GM10847 (cell line): Measurements from ENCODE around the gene CCL17.

Experiments used
- POLR2A ChIP-seq: IDR thresholded peaks from 2 replicates; pipeline ENCODE4 v1.6.1; 2011; ENCODE audit not compliant: insufficient read length; ENCODE audit errors: extremely low read depth

Gene CCL17

DNA sequence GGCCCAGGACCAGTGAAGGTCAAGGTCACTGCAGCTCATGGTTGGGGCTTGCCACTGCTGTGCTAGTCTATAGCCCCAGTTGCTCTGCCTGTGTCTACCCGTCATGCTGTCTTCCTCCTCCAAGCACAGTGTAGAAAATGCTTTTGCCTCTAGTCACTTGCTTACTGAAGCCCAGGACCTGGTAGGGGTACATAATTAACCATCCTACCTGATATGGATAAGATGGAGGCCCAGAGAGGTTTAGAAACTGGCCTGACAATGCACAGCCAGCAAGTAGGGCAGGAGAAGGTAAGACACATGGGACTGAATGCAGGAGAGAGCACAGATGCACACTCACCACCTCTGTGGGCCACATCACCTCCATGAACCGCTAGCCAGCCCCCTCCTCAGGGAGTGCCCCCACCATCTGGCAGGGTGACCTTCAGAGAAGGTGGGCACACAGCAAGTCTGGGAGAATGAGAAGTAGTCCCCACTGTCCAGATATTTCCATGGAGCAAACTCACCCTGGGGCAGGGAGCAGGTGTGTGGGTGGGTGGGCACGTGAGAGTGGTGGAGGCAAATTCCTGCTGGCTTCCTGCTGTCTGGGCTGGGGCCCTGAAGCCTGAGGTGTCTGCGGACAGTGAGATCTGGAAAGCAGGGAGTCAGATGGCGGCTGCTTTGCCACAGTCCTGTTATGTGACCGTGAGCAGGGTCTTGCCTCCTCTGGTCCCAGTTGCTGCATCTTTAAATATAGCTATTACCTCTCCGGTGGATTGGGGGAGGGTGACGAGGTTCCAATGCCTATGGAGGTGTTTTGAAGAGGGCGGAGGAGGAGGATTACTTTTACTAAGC is 31.2 kb upstream of the CCL17 start:
- no peak for TF ChIP-seq POLR2A

DNA sequence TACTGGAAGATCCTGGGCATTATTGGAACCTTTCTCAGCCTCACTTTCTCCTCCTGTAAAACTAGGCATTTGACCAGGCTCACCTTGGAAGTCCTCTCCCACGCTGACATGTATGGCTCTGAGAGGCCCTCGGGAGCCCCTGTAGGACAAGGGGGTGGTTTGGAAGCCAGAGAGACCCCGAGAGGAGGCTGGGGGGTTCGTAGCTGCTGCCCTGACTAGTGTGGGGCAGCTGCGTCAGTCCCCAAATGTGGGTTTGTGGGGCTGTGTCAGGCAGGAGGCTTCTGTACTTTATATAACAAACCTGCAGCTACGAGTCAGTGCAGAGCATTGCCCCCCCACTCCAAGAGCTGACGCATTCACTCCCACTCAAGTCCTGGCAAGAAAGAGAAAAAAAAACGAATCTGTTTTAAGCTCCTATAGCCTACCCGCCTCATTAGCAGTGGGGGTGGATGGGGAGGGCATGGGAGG is 30.5 kb upstream of the CCL17 start:
- no peak for TF ChIP-seq POLR2A

DNA sequence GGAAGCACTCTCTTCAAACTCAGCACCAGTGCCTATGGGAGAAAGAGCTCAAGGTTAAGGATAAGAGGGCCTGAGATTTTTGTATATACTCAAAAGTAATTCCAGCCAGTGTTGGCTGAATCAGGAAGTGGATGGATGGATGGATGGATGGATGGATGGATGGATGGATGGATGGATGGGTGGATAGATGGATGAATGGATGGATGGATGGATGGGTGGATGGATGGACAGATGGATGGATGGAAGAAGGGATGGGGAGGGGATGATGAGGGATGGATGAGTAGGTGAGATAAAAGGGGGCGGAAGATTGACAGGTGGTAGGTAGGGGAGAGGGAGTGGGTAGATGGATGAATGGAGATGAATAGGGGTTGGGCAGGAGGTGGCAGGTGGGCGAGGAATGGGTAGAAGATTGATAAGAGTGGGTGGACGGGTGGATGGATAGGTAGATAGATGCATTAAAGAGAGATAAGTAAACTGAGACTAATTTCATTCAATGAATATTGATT is 28.2 kb upstream of the CCL17 start:
- no peak for TF ChIP-seq POLR2A

DNA sequence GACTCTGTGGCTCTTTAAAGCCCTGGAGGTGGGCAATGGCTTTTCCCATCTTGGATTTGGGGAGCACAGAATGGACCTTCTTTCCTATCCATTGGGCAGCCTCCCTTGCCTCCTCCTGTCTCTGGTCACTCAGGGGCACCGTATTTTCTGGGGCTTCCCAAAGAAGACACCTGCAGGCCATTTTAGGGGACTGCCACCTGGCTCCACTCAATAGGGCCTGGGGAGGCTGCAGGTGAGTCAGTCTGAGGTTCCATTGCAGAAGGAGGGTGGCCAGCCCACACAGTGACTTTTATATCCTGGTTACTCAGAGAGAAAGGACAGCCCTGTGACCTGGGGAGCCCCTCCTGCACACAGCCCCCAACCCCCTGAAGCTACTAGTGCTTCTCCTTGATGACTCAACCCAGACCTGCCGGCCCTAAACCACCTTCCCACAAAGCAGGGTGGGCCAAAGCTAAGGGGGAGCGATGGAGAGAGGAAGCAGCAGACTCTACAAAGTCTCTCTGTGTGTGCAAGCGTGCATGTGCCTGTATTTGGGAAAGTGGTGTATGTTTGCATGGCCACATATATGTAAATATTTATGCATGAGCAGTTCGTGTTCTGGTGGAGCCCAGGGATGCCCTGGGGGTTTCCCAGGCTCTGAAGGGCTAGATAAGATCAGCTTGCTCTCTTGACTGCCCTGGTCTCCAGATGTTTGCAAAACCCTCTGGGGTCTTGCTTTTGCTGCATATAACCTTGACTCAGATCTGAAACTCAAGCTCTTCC is 27.3 kb upstream of the CCL17 start:
- TF ChIP-seq POLR2A = no peak

DNA sequence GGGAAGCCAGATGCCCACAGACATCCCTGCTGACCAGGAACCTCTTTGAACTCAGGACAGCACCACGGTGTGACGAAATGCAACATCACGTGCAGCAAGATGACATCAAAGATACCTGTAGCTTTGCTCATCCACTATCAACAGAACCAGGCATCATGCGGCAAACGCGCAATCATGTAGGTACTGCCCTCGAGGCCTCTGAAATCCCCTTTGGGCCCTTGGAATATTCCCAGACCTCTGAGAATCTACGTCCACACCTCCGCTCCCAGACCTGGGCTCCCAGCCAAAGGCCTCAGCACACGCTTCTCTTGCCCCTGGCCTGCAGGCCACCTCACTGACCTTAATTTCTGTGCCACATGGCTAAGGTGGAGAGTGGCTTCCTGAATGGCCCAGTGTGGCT is 25.0 kb upstream of the CCL17 start:
- TF ChIP-seq POLR2A = no peak

DNA sequence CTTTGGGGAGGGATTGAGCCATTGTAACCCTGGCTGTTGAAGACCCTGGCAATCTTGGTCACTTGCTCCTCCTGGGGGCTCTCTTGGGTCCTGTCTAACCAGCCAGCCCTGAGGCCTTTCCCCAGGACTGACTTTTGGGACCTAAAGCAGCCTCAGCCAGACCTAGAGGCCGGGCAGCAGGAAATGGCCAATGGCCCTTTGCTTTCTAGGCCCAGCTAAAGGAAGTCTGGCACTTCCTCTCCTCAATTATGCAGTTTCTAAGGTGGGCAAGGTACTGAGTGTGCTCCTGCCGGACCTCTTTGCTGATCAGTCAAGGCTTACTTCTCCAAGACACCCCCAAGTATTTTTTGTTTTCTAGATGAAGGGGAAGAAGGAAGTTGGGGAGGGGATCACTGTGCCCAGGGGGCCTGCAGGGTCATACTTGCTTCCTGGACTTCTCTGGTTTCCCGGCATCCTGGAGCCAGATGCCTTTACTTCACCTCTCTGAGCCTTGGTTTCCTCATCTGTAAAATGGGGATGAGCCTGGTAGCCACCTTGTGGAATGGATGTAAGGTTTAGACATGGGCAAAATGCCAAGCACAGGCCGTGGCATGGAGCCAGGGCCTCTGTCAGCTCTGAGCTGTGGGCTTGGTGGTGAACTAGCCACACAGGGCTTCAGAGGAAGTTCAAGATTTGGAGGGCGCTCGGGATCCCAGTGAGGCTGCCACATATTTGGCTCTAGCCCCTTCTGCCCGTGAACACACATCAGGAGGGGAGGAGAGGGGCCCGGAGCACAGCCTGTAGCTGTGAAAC is 23.7 kb upstream of the CCL17 start:
- no peak for TF ChIP-seq POLR2A

DNA sequence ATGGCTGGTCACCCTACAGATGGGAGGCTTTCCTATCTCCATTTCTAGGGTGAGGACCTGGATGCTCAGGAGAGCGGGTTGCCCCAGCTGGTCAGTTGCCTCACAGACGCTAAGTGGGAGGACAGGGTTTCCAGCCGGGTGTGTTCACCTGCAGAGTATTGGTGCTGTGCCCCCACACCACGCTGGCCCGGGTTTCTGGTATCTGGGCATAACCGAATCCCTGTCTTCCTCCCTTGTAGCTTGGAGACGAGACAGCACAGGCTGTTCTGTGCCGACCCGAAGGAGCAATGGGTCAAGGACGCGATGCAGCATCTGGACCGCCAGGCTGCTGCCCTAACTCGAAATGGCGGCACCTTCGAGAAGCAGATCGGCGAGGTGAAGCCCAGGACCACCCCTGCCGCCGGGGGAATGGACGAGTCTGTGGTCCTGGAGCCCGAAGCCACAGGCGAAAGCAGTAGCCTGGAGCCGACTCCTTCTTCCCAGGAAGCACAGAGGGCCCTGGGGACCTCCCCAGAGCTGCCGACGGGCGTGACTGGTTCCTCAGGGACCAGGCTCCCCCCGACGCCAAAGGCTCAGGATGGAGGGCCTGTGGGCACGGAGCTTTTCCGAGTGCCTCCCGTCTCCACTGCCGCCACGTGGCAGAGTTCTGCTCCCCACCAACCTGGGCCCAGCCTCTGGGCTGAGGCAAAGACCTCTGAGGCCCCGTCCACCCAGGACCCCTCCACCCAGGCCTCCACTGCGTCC is 22.6 kb upstream of the CCL17 start:
- TF ChIP-seq POLR2A = no peak

DNA sequence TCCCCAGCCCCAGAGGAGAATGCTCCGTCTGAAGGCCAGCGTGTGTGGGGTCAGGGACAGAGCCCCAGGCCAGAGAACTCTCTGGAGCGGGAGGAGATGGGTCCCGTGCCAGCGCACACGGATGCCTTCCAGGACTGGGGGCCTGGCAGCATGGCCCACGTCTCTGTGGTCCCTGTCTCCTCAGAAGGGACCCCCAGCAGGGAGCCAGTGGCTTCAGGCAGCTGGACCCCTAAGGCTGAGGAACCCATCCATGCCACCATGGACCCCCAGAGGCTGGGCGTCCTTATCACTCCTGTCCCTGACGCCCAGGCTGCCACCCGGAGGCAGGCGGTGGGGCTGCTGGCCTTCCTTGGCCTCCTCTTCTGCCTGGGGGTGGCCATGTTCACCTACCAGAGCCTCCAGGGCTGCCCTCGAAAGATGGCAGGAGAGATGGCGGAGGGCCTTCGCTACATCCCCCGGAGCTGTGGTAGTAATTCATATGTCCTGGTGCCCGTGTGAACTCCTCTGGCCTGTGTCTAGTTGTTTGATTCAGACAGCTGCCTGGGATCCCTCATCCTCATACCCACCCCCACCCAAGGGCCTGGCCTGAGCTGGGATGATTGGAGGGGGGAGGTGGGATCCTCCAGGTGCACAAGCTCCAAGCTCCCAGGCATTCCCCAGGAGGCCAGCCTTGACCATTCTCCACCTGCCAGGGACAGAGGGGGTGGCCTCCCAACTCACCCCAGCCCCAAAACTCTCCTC is 21.9 kb upstream of the CCL17 start:
- no peak for TF ChIP-seq POLR2A

DNA sequence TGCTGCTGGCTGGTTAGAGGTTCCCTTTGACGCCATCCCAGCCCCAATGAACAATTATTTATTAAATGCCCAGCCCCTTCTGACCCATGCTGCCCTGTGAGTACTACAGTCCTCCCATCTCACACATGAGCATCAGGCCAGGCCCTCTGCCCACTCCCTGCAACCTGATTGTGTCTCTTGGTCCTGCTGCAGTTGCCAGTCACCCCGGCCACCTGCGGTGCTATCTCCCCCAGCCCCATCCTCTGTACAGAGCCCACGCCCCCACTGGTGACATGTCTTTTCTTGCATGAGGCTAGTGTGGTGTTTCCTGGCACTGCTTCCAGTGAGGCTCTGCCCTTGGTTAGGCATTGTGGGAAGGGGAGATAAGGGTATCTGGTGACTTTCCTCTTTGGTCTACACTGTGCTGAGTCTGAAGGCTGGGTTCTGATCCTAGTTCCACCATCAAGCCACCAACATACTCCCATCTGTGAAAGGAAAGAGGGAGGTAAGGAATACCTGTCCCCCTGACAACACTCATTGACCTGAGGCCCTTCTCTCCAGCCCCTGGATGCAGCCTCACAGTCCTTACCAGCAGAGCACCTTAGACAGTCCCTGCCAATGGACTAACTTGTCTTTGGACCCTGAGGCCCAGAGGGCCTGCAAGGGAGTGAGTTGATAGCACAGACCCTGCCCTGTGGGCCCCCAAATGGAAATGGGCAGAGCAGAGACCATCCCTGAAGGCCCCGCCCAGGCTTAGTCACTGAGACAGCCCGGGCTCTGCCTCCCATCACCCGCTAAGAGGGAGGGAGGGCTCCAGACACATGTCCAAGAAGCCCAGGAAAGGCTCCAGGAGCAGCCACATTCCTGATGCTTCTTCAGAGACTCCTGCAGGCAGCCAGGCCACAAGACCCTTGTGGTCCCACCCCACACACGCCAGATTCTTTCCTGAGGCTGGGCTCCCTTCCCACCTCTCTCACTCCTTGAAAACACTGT is 21.0 kb upstream of the CCL17 start:
- TF ChIP-seq POLR2A = no peak

DNA sequence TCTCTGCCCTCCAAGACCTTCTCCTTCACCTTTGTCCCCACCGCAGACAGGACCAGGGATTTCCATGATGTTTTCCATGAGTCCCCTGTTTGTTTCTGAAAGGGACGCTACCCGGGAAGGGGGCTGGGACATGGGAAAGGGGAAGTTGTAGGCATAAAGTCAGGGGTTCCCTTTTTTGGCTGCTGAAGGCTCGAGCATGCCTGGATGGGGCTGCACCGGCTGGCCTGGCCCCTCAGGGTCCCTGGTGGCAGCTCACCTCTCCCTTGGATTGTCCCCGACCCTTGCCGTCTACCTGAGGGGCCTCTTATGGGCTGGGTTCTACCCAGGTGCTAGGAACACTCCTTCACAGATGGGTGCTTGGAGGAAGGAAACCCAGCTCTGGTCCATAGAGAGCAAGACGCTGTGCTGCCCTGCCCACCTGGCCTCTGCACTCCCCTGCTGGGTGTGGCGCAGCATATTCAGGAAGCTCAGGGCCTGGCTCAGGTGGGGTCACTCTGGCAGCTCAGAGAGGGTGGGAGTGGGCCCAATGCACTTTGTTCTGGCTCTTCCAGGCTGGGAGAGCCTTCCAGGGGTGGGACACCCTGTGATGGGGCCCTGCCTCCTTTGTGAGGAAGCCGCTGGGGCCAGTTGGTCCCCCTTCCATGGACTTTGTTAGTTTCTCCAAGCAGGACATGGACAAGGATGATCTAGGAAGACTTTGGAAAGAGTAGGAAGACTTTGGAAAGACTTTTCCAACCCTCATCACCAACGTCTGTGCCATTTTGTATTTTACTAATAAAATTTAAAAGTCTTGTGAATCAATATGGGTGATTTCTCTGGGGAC is 20.1 kb upstream of the CCL17 start:
- no peak for TF ChIP-seq POLR2A

DNA sequence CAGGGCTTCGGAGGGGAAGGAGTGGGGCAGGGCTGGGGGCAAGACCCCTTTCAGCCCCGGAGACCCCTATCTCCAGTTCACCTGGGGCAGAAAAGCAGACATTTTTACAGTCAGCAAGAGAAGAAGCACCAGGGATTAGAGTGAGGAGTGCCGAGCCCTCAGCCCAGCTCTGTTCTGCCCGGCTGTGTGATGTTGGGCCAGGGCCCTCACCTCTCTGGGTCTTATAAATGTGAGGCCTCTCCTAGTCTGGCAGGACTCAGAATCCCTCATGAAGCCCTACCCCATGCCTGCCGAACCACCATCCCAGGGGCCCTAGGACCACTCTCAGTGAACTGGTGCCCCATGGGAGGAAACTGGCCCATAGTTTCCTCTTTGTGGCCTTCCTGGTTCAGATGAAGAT is 19.5 kb upstream of the CCL17 start:
- TF ChIP-seq POLR2A = no peak

DNA sequence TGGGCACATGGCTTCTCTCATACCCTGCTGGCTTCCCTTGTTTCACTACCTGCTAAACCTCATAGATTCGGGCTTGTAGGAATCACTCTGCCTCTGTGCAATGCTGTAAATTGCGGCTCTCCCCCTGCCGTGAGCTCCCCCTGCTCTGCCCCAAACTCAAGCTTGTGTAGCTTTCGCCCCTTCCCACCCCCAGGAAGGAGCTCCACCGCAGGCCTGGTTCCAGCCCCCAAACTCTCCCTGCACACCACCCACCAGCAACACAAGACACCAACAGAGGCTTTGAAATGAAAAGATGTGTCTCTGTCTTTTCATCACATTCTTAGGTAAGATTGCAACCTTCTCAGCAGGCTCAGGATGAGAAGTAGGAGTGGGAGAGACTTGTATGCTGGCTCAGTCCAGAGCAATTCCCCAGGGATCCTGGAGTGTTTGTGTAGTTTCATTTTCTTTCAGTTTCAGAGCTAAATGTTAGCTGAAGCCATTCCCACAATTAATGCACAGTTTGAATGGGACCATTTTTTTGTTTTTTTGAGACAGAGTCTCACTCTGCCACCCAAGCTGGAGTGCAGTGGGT is 18.1 kb upstream of the CCL17 start:
- TF ChIP-seq POLR2A = no peak
